SK-N-SH treated with all-trans-retinoic acid at 6 μM for 48 hours (cell line): Measurements from ENCODE around the gene HACD1.

Source experiments
- ATAC-seq: fragments of 200-7000 bp; cut with Tn5 transposase; 3 replicates; pipeline ENCODE4 v1.9.1; 2020; ENCODE audit warnings: mild to moderate bottlenecking, moderate library complexity
- ARNTL ChIP-seq: fragments of 450-650 bp; formaldehyde crosslinking; IDR thresholded peaks from 2 replicates; pipeline ENCODE4 v1.5.0; 2020; ENCODE audit warnings: low read depth, mild to moderate bottlenecking, moderate library complexity, borderline replicate concordance
- CSDC2 ChIP-seq: fragments of 250-450 bp; sonication (Bioruptor Pico); IDR thresholded peaks from 2 replicates; pipeline ENCODE4 v1.5.0; 2020; ENCODE audit warnings: mild to moderate bottlenecking, moderate library complexity
- ESRRG ChIP-seq: fragments of 250-450 bp; sonication (Bioruptor Pico); IDR thresholded peaks from 2 replicates; pipeline ENCODE4 v1.6.1; 2021; ENCODE audit warnings: mild to moderate bottlenecking
- OSR1 ChIP-seq: fragments of 250-450 bp; sonication (Bioruptor Pico); IDR thresholded peaks from 2 replicates; pipeline ENCODE4 v1.8.0; 2022; ENCODE audit warnings: moderate library complexity, mild to moderate bottlenecking, inconsistent platforms
- ZFP30 ChIP-seq: fragments of 450-650 bp; formaldehyde crosslinking; IDR thresholded peaks from 2 replicates; pipeline ENCODE4 v1.5.0; 2022; ENCODE audit warnings: mild to moderate bottlenecking, moderate library complexity
- ZNF565 ChIP-seq: fragments of 450-650 bp; formaldehyde crosslinking; conservative IDR thresholded peaks from 2 replicates; pipeline ENCODE4 v1.5.0; 2020; ENCODE audit warnings: low read depth, mild to moderate bottlenecking, moderate library complexity
- ZNF70 ChIP-seq: fragments of 450-650 bp; formaldehyde crosslinking; IDR thresholded peaks from 2 replicates; pipeline ENCODE4 v1.5.0; 2020; ENCODE audit warnings: mild to moderate bottlenecking, moderate library complexity
- TF ChIP-seq, protein P1 (sequence below): fragments of 250-450 bp; sonication (Bioruptor Pico); IDR thresholded peaks from 2 replicates; pipeline ENCODE4 v1.5.1; 2021; ENCODE audit warnings: mild to moderate bottlenecking, moderate library complexity

The HACD1 gene

GRCh38 chr10:17544465-17544864, 72.7 kb downstream of the HACD1 start:
- ATAC-seq, result no peak
- TF ChIP-seq ZNF70 (CRISPR knock-in tag) (no peak), ESRRG (CRISPR knock-in tag) (no peak), ZFP30 (CRISPR knock-in tag) (no peak), ZNF565 (no peak), OSR1 (no peak), CSDC2 (CRISPR knock-in tag) (no peak), ARNTL (CRISPR knock-in tag) (no peak)
- TF ChIP-seq, protein P1, sequence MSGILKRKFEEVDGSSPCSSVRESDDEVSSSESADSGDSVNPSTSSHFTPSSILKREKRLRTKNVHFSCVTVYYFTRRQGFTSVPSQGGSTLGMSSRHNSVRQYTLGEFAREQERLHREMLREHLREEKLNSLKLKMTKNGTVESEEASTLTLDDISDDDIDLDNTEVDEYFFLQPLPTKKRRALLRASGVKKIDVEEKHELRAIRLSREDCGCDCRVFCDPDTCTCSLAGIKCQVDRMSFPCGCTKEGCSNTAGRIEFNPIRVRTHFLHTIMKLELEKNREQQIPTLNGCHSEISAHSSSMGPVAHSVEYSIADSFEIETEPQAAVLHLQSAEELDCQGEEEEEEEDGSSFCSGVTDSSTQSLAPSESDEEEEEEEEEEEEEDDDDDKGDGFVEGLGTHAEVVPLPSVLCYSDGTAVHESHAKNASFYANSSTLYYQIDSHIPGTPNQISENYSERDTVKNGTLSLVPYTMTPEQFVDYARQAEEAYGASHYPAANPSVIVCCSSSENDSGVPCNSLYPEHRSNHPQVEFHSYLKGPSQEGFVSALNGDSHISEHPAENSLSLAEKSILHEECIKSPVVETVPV (CRISPR knock-in tag), result no peak
